HuH-7 (cell line): ENCODE results near the gene ANAPC15.

Experiments
- DNase-seq: peaks from one replicate; pipeline ENCODE4 v3.0.0; 2011; ENCODE audit warnings: low spot score

ANAPC15 gene

GRCh38 chr11:72124046-72124445 is 11.6 kb upstream of the ANAPC15 start:
- no peak for DNase-seq

DNA sequence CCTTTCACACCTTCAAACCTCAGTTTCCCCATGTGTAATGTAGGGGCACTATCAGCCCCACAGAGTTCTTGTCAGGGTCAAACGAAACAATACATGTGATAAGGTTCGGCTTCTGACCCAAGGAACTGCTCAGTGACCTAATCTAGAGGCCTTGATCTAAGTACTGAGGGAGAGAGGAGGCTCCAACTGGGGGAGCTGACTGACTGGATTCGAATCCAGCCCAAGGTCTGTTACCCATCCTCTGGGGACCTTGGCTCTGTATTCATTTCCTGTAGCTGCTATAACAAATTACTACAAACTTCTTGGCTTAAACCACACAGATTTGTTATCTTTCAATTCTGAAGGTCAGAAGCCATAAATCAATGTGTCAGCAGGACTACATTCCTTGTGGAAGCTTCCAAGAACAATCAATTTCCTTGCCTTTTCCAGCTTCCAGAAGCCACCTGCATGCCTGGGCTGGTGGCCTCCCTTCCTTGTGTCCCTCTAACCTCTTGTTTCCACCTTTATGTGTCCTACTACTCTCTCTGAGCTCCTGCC is 10.7 kb upstream of the ANAPC15 start:
- DNase-seq: no peak

DNA sequence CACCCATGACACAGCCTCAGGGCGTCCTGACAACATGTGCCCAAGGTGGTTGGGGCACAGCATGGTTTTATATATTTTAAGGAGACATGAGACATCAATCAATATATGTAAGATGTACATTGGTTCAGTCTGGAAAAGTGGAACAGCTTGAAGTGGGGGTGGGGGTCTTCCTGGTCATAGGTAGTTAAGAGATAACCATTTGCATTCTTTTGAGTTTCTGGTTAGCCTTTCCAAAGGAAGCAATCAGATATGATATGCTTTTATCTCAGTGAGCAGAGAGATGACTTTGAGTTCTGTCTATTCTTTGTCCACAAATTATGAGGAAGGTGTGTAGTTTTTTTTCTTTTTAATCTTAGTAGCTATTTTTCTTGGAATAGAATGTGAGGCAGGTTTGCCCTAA is 10.1 kb upstream of the ANAPC15 start:
- no peak for DNase-seq

- DNase-seq: no peak
Measured at GRCh38 chr11:72120930-72121329, 8.4 kb upstream of the ANAPC15 start.

DNA sequence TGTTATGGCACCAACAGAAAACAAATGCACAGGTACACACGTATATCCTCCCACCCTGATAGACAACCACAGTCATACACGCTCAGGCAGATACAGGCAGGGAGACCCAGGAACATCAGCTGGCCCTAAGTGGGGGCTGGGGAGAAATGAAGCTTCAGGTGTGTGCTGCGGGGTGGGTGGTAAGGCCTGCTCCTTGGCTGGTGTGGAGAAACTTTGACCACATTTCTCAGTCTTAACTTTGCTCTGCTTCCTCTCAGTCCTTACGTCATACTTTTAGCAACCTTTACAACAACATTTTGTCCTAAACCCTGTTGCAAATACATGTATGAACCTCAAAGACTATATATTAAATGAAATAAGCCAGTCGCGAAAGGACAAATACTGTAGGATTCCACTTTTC is 6.7 kb upstream of the ANAPC15 start:
- no peak for DNase-seq

GRCh38 chr11:72116019-72116755 is 3.7 kb upstream of the ANAPC15 start:
- DNase-seq: no peak

DNA sequence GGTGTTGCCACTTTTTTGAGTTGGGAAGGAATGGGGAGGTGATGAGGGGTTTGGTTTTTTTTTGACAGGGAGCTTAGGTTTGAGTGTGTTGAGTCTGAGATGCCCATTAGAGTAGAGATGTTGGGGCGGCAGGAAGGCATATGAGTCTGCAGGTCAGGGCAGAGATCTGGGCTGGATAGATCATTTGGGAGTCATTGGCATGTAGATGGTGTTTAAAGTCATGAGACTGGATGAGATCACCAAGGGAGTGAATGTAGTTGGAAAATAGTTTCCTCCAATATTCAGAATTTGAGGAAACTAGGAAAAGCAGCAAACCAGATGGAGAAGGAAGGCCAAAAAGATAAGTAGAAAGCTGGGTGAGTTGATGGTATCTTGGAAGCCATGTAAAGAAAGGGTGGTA is 2.1 kb upstream of the ANAPC15 start:
- no peak for DNase-seq

DNA sequence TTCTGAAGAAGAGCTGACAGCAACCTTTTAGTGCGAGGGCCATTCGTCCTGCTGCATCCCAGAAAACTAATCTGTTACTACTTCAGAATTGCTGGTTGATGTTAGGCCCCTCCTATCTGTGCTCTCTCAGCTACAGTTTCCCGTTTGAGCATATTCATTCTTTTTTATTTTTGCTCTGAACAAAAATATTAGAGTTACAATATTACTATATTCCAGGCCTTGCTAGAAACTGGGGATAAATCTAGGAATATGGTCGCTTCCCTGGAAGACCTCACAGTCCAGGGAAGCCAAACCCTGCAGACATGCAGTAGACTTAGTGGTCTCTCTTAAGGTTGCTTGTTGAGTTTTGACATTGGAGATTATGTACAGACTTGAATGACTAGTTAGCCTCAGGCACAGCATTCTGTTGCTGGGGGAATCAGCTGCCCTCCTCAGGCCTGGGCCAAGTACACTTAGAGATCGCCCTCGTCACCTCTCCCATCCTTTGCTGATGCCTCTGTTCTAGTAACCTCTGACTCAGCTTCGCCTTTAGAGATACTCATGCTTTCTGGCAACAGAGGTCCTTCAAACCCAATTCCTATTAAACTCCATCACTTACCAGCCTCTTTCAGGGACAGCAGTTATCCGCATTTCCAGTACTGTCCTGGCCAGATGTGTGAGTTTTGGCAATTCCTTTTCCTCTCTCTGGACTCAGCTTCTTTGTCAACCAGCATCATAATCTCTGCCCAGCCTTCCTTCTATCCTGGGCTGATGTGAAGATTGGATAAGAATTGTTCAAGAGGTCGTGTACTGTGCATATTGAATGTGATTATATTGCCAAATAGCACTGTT is 698 bp upstream of the ANAPC15 start:
- no peak for DNase-seq

DNA sequence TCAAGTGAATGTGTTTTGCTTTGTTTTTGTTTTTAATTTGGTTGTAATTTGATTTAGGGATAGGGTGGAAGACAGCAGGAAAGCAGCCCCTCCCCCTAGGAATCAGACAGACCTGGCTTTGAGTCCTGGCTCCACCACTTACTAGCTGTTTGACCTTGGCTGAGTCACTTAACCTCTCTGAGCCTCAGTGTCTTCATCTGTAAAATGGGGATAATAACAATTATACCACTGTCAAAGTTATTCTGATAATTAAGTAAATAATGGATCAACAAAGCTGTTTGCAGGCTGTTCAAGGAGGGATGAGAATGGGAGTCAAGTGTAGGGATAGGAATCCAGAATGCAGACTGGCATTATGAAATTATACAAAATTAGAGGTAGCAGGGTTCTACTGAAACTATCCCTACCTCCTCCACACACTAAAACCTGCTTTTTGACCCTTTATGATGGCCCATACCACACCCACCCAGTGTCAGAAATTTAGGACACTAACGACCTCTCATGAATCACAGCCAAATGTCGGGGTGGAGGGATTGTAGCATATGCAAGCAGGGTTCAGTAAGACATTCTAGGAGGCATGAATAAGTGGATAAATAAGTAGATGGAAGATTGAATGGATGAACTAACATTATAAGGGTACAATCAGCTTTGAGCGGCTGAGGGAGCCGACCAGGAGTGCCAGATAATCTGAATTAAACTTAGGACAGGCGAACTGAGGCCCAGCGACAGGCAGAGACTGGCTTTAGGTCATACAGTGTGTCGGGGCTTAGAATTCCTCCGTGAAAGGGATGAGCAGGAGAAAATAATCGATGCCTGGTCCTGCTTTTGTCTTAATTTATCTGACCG is 974 bp downstream of the ANAPC15 start:
- no peak for DNase-seq

DNA sequence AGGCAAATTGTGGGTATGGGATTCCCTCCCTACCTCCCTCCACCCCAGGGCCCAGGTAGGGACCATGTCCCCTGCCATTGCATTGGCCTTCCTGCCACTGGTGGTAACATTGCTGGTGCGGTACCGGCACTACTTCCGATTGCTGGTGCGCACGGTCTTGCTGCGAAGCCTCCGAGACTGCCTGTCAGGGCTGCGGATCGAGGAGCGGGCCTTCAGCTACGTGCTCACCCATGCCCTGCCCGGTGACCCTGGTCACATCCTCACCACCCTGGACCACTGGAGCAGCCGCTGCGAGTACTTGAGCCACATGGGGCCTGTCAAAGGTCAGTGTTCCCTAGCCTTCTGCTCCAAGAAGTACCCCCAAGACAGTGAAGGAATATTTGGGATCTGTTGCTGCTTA is 6.6 kb downstream of the ANAPC15 start, which contains the start of gene TOMT:
Gene TOMT (plus strand): TSS at position 37 of the 400 bp plus-strand sequence. CDS start 28 bp downstream, at position 65.
- no peak for DNase-seq

DNA sequence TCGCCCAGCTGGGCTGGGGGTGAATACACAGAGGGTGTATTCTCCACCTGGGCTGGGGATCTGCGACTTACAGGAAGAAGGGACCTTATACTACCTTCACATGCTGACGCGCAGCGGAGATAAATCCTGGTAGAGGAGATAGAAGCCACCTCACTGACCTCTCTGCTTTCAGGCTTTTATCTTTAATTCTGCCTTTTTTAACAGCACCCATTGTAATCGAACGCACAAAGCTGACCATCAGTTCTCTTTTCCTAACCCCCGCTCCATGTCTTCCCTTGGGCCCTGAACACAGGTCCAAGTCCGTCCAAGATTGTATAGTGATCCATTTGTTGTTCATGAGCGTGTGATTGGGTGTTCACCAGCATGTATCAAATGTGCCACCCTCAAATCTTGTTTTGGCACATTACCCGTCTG is 8.7 kb downstream of the ANAPC15 start:
- no peak for DNase-seq

DNA sequence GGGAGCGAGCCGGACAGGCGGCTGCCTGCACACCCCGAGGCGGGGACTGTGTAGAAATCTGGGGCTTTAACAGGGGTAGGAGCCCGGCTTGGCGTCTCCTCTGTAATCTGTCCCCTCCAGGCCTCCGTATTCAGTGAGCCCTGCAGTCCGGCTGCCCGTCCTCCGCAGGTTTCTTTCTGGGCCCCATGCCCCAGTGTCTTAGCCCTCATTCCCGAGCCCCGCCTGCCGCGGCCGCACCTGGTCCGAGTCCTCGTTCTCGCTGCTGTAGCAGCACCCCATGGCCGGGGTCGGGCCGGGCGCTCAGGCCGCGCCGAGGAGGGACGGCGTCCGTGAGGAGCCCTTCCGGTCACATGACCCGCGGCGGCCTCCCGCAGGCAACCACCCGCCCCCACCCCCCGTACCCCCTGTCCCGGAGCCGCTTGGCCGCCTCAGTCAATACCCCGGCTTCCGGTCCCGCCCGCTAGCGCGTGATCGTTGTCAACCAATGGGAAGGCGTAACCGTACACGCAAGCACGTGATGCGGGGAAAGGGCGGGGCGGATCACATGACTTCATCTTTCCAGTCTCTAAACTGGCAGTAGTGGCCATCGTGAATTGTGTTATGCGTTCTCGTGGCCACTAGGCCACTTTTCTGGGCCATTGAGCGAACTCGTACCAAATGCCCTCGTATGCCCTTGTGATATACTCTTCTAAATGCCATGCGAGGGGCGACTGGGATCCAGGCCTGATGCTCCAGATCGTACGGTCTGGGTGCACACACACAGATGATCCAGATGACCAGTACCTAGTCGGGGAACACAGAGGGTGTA is 9.3 kb downstream of the ANAPC15 start, which contains the start of gene LAMTOR1:
Gene LAMTOR1 (minus strand): TSS at position 352 of the 808 bp plus-strand sequence. CDS start 73 bp downstream, at position 279.
- peak; percentile 88 for DNase-seq

- no peak for DNase-seq
Measured at GRCh38 chr11:72102631-72102945, 9.9 kb downstream of the ANAPC15 start.

DNA sequence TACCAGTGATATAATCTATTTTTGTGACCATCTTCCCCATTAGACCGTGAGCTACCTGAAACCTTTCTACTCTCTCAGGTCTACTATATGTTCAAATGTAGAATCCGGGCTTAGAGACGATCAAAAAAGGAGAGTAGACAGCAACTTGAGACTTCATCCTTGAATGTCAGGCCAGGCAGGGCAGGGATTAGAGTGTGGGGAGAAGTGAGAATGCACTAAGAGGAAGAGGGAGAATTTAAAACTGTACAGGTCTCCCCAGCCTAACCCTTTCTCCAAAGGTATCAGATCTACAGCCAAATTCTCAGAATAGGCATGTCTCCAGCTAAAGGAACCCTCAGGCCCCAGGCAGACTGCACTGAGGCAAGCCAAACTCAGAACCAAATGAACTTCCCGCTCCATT is 10.3 kb downstream of the ANAPC15 start:
- no peak for DNase-seq

GRCh38 chr11:72100462-72100861 is 12.0 kb downstream of the ANAPC15 start:
- DNase-seq: no peak

DNA sequence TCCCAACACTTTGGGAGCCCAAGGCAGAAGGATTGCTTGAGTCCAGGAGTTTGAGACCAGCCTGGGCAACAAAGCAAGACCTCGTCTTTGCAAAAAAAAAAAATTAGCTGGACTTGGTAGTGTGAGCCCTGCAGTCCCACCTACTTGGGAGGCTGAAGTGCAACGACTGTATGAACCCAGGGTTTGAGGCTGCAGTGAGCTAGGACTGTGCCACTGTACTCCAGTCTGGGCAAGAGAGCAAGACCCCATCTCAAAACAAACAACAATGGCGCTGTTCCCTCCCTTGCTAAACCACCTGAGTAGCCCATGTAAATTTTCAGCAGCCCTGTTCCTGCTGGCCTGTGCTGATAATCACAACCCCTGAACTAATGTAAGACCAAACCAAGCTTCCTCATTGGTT is 12.5 kb downstream of the ANAPC15 start:
- no peak for DNase-seq

DNA sequence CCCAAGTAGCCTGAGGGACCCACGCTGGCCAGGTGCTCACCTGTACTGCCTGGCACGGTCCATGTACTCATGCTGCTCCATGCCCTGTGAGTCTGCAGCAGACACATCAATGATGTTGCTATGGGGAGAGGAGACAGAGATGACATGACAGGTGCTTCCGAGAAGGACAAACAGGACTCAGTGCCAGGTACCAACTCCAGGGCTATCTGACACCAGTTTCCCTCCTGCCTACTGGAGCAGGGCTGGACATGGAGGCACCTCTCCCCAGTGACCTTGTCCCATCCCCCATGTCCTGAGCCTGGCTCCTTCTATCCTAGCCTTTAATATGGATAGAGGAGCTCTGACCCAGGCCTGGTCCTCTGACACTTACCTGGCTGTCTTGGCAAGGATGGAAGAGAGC is 13.8 kb downstream of the ANAPC15 start:
- no peak for DNase-seq

DNA sequence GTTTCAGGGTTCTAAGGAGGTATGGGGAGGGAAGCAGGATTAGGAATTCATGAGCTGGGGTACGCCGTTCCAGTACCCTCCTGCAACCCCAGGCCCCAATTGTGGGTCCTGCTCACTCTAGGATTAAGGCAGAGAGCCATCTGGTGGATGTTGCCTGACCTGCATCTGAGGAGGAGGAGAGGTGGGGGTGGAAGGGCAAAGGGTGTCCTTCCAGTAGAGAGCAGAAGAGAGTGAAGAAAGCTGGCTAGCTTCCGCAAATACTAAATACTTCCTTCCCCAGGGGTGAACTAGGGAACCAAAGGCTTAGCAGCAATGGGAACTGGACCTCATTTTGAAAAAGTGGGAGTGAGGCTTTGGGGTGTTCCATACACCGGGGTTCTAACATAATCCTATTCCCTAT is 21.2 kb downstream of the ANAPC15 start:
- peak; percentile 66 for DNase-seq

DNA sequence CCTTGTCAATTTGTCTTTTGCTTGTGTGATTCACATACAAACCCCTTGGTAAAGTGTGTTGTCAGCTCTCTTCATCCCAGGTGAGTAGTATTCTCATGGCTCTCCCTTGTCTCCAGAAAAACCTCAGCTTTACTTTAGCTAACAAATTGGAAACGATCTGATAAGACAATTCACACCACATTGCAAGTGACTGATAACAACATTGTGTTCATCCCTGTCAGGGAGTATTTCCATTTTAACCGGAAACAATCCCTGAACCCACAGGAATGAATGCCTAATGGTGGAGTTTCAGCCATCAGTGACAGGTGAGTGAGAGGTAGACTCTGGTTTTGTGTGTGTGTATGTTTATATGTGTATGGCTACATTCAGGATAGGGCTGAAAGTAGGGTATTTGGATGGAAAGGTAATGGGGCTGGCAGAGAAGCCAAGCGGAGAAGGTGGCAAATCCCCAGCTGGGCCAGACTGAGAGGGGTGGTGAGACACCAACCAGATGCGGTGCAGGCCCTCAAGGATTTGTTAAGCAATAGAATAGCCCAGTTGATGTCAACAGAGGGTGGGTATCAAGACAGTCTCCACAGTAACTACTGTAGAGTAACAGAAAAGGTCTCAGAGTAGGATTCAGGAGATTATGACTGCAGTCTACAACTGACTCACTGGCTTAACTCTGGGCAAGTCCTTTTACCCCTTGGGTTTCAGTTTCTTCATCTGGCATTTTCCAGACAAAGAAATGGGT is 24.3 kb downstream of the ANAPC15 start:
- no peak for DNase-seq

DNA sequence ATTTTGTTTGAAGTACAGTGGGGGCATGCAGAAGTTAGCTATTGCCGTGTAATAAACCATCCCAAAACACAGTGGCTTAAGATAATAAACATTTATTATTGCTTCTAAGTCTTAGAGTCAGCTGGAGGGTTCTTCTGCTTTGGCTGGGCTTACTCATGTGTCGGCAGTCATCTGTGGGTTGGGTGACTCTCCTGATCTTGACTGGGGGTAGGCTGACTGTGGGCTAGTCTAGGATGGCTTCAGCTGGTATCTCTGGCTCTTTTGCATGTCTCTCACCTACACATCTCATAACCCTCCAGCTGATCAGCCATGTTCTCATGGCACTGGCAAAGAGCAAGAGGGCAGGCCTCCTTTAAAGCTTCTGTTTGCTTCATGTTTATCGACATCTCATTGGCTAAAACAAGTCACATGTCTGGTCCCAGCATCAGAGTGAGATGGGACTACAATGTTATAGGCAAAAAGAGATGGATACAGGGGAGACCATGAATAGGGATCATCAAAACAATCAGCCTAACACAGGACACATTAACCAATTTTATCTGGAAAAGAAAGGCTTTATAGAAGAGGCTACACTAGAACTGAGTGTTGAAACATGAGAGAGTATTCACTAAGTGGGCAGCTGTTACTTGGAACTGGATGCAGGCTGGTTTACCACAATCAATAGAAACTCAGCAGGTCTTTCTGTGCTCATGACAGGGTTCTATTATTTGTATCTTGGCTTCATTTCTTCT is 26.7 kb downstream of the ANAPC15 start:
- DNase-seq: no peak
